Gastrocnemius medialis (tissue), 4 donors: ENCODE measurements around the gene LARP1.

Experiments used
- POLR2A ChIP-seq, 2 donors: fragments of 450-650 bp; IDR thresholded peaks; one replicate each; pipeline ENCODE4 v1.6.1; 2017; ENCODE audit warnings: antibody characterized with exemption in 2 of 2, mild to moderate bottlenecking in 2 of 2, moderate library complexity in 2 of 2
- TF ChIP-seq, protein P1 (sequence below), 5 experiments: fragments of 450-650 bp in 3 of 5; fragments of 200-600 bp in 2 of 5; sonication (generic) in 2 of 5; IDR thresholded peaks in 4 of 5; conservative IDR thresholded peaks in 1 of 5; 1 replicate in 4 of 5; 2 replicates in 1 of 5; pipeline ENCODE4 v1.5.1; 2016 to 2019; ENCODE audit warnings: antibody characterized with exemption in 5 of 5, mild to moderate bottlenecking in 3 of 5, moderate library complexity in 3 of 5

DNA sequence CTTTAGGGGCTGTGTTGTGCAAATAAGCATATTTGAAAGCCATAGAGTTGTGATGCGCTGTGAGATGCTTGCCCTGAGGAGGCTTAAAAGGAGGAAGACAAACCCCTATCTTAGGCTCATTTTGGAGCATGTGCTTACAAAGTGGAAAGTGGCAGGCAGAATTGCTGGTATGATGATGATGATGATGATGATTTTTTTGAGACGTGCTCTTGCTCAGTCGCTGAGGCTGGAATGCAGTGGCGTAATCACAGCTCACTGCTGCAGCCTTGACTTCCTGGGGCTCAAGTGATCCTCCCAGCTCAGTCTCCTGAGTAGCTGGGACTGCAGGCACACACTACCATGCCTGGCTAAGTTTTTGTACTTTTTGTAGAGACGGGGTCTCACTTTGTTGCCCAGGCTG lies 104.9 kb downstream of the LARP1 start:
- TF ChIP-seq, protein P1, sequence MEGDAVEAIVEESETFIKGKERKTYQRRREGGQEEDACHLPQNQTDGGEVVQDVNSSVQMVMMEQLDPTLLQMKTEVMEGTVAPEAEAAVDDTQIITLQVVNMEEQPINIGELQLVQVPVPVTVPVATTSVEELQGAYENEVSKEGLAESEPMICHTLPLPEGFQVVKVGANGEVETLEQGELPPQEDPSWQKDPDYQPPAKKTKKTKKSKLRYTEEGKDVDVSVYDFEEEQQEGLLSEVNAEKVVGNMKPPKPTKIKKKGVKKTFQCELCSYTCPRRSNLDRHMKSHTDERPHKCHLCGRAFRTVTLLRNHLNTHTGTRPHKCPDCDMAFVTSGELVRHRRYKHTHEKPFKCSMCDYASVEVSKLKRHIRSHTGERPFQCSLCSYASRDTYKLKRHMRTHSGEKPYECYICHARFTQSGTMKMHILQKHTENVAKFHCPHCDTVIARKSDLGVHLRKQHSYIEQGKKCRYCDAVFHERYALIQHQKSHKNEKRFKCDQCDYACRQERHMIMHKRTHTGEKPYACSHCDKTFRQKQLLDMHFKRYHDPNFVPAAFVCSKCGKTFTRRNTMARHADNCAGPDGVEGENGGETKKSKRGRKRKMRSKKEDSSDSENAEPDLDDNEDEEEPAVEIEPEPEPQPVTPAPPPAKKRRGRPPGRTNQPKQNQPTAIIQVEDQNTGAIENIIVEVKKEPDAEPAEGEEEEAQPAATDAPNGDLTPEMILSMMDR (IDR thresholded peaks at IDR 0.05 in 4 of 5, conservative IDR thresholded peaks at IDR 0.05 in 1 of 5): no peak
- TF ChIP-seq POLR2A (IDR thresholded peaks at IDR 0.05): no peak
